GM12864 (cell line): ENCODE measurements around the gene DCAF7.

Source experiments
- DNase-seq: peaks from one replicate; pipeline ENCODE4 v3.0.0-alpha.2; 2011; ENCODE audit warnings: low read depth
- H3K4me3 ChIP-seq: 2 replicates; pipeline ENCODE4 v1.5.1; 2011; ENCODE audit warnings: mild to moderate bottlenecking, low read depth, low read length, control low read depth
- TF ChIP-seq, protein P1 (sequence below): IDR thresholded peaks from 2 replicates; pipeline ENCODE4 v1.5.1; 2011; ENCODE audit warnings: low read depth, mild to moderate bottlenecking, moderate library complexity, low read length, control low read depth, inconsistent platforms; ENCODE audit errors: missing control alignments

DCAF7 gene

DNA sequence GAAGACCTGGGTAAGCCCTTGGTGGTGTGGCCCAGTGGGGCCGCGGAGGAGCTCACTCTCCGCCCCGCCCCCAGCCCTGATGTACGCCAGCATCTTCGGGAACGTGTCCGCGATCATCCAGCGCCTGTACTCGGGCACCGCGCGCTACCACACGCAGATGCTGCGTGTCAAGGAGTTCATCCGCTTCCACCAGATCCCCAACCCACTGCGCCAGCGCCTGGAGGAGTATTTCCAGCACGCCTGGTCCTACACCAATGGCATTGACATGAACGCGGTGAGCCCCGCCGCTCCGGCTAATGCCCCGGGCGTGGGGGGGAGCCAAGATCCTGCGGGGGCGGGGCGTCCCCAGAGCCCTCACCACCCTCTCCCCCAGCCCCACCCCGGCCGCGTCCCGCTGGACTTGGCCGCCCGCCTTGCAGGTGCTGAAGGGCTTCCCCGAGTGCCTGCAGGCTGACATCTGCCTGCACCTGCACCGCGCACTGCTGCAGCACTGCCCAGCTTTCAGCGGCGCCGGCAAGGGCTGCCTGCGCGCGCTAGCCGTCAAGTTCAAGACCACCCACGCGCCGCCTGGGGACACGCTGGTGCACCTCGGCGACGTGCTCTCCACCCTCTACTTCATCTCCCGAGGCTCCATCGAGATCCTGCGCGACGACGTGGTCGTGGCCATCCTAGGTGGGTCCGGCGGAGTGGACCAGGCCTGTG is 12.1 kb upstream of the DCAF7 start:
- no peak overlapping the region for H3K4me3 ChIP-seq
- TF ChIP-seq, protein P1, sequence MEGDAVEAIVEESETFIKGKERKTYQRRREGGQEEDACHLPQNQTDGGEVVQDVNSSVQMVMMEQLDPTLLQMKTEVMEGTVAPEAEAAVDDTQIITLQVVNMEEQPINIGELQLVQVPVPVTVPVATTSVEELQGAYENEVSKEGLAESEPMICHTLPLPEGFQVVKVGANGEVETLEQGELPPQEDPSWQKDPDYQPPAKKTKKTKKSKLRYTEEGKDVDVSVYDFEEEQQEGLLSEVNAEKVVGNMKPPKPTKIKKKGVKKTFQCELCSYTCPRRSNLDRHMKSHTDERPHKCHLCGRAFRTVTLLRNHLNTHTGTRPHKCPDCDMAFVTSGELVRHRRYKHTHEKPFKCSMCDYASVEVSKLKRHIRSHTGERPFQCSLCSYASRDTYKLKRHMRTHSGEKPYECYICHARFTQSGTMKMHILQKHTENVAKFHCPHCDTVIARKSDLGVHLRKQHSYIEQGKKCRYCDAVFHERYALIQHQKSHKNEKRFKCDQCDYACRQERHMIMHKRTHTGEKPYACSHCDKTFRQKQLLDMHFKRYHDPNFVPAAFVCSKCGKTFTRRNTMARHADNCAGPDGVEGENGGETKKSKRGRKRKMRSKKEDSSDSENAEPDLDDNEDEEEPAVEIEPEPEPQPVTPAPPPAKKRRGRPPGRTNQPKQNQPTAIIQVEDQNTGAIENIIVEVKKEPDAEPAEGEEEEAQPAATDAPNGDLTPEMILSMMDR = no peak
- DNase-seq = no peak

DNA sequence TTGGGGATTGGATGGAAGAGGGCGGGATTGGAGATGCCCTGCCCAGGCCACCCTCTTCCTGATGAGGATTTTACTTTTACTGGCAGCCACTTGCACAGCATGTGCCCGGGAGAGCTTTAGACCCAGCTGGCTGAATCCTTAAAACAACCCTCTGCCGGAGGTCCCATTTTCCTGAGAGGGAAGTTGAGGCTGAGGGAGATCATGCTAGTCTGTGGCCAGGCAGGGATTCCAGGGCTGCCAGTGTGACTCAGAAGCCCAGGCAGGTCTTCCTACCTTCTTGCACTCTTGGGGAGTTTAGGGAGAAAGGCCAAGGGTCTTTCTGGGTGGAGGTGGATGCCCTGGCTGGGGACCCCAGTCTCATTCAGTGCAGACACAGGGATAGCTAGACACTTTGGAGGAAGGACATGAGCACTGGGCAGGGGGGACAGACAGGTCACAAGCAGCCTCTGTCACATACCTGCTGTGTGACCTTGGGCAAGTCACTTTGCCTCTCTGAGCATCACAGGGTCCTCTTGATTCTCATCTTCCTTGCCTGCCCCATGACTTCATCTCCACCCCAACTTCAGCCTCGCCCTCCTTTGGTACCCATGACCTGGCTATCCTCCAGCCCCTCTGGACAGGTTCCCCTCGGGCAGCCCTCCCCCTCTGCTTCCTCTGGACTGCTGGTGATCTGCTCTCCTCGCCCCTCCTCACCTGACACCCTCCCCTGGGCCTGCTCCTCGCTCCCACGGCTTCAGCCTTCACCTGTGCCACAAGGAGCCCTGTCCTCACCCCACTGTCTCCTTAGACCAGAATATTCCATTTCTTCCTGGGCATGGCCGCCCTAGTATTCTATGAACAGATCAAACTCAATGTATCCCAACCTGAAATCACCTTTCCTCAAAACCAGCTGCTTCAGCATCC is 11.3 kb upstream of the DCAF7 start:
- TF ChIP-seq, protein P1 = no peak
- H3K4me3 ChIP-seq = no peak overlapping the region
- no peak for DNase-seq

DNA sequence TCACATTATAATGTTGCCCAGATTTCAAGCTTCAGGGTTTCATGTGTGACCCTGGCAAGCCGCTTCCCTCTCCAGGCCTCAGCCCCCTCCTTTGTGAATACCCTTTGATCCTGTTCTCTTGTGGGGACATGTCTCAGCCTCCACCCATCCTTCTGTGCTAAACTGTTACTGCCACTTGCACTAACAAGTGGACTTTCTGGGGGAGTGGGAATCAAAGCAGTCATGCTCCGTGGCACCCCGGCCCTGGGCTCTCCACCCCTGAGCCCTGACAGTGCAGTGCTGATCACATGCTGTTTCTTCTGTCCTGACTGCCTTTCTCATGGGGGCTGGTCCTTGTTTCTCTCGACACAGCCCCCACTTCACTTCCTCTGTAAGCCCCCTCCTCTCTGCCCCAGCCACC is 9.7 kb upstream of the DCAF7 start:
- no peak overlapping the region for H3K4me3 ChIP-seq
- TF ChIP-seq, protein P1 = no peak
- no peak for DNase-seq

DNA sequence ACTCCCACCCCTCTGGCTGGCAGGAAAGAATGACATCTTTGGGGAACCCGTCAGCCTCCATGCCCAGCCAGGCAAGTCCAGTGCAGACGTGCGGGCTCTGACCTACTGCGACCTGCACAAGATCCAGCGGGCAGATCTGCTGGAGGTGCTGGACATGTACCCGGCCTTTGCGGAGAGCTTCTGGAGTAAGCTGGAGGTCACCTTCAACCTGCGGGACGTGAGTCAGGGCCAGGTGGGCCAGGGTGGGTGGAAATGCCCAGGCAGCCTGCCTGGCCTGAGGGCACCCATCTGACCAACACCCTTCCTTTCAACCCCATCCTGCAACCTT is 8.1 kb upstream of the DCAF7 start:
- TF ChIP-seq, protein P1 = no peak
- H3K4me3 ChIP-seq = no peak overlapping the region
- no peak for DNase-seq

DNA sequence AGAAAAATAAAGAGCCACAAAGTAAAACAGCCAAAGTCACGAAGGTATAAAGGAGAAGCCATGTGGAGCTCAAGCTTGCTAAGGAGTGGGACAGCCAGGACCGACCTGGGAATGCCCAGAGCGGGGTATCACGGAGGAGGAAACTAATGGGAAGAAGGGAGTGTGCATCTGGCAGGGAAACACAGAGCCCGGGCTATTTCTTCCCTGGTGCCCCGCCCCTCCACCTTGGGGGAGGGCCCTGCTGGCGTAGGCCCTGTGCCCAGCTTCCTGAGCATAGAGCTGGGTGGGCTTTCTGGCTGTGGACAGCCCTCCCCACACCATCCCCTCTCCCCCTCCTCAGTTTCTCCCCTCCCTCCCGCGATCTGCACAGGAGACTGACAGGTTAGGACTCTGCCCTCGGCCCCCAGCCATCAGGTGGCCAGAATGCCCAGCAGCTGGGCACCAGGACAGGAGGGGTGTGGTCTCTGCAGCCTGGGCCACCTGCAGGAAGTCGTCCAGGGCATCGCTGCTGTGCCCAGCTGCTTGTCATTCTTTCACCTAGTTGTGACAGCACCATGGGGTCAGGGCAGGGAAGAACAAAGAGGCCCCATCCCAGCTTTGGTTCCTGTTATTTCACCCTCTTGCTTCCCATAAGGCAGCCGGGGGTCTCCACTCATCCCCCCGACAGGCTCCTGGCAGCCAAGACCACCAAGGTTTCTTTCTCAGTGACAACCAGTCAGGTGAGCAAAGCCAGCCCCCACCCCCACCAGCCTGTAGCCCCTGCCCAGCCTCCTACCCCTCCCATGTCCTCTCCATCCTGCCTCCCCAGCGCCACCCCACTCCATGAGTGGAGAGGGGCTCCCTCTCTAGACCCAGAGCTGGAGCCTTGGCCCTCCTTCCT is 7.1 kb upstream of the DCAF7 start:
- TF ChIP-seq, protein P1 = no peak
- DNase-seq = no peak
- no peak overlapping the region for H3K4me3 ChIP-seq

DNA sequence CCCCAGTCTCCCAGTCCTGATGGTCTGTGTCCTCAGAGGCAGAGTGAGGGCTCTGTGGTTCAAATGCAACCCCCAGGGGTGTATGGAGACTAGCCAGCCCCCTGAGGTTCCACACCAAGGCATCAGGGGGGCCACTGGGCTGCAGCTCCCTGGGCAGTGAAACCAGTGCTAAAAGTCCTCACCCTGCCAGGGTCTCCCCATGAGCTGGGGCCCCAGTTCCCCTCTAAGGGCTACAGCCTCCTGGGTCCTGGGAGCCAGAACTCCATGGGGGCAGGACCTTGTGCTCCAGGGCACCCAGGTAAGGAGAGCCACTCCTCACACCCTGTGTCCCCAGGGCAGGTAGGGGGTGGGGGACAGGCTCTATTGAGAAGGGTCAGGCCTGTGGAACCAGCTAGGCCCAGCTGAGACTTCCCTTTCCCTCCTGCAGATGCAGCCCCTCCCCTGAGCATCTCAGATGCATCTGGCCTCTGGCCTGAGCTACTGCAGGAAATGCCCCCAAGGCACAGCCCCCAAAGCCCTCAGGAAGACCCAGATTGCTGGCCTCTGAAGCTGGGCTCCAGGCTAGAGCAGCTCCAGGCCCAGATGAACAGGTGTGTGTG is 6.4 kb upstream of the DCAF7 start:
- H3K4me3 ChIP-seq = no peak overlapping the region
- TF ChIP-seq, protein P1 = no peak
- no peak for DNase-seq
